GM21619 (cell line): ENCODE data around the gene SYT17.

Source experiments
- ATAC-seq: cut with Tn5 transposase; IDR thresholded peaks from one replicate; pipeline ENCODE4 v1.9.1; 2021; ENCODE audit not compliant: unreplicated experiment

The SYT17 gene

GRCh38 chr16:19137201-19138128, 30.6 kb upstream of the SYT17 start:
- no peak for ATAC-seq

- no peak for ATAC-seq
These were observed 29.4 kb upstream of the SYT17 start for GRCh38 chr16:19138601-19139000.

- no peak for ATAC-seq
These were observed 28.5 kb upstream of the SYT17 start for GRCh38 chr16:19139436-19140091.

- no peak for ATAC-seq
These were observed 27.6 kb upstream of the SYT17 start for GRCh38 chr16:19140396-19140795.

GRCh38 chr16:19142939-19143598, 25.0 kb upstream of the SYT17 start:
- ATAC-seq: no peak

GRCh38 chr16:19143599-19143956, 24.5 kb upstream of the SYT17 start:
- no peak for ATAC-seq

GRCh38 chr16:19145010-19145409, 23.0 kb upstream of the SYT17 start:
- ATAC-seq: no peak

GRCh38 chr16:19147126-19147525, 20.9 kb upstream of the SYT17 start:
- ATAC-seq: no peak

- no peak for ATAC-seq
These were observed 20.4 kb upstream of the SYT17 start for GRCh38 chr16:19147627-19148026.

- no peak for ATAC-seq
These were observed 19.9 kb upstream of the SYT17 start for GRCh38 chr16:19148189-19148588.

- ATAC-seq: no peak
These were observed 16.7 kb upstream of the SYT17 start for GRCh38 chr16:19151310-19151709.

GRCh38 chr16:19152042-19152441, 16.0 kb upstream of the SYT17 start:
- ATAC-seq: no peak

- ATAC-seq: no peak
These were observed 14.2 kb upstream of the SYT17 start for GRCh38 chr16:19153876-19154275.

GRCh38 chr16:19162085-19162484, 6.0 kb upstream of the SYT17 start:
- no peak for ATAC-seq

GRCh38 chr16:19163215-19163614, 4.8 kb upstream of the SYT17 start:
- ATAC-seq: no peak

- ATAC-seq: no peak
These were observed 3.8 kb upstream of the SYT17 start for GRCh38 chr16:19164285-19164684.

- ATAC-seq: no peak
These were observed 2.9 kb upstream of the SYT17 start for GRCh38 chr16:19165101-19165500.

GRCh38 chr16:19166500-19166899, 1.5 kb upstream of the SYT17 start:
- no peak for ATAC-seq

GRCh38 chr16:19168371-19169081, 486 bp downstream of the SYT17 start:
- ATAC-seq: no peak

- no peak for ATAC-seq
These were observed 1.1 kb downstream of the SYT17 start for GRCh38 chr16:19169082-19169639.
